Lower leg skin (tissue), 3 donors: ENCODE measurements around the gene ZSWIM4.
"Not testable (repeated sequence)": the region's sequence is repeated elsewhere in the genome, so short reads cannot be mapped to it uniquely, and the experiment has no call there.

Experiments
- CTCF ChIP-seq, 3 donors: fragments of 450-650 bp; IDR thresholded peaks; one replicate each; pipeline ENCODE4 v1.5.1; 2016; ENCODE audit warnings: antibody characterized with exemption in 3 of 3, mild to moderate bottlenecking in 3 of 3, moderate library complexity in 2 of 3
- POLR2A ChIP-seq, 2 donors: fragments of 450-650 bp; IDR thresholded peaks; one replicate each; pipeline ENCODE4 v1.6.1; 2016 to 2017; ENCODE audit warnings: antibody characterized with exemption in 2 of 2, mild to moderate bottlenecking in 1 of 2, moderate library complexity in 1 of 2

- TF ChIP-seq CTCF, POLR2A (IDR thresholded peaks at IDR 0.05): not testable (repeated sequence)
These were observed 15.4 kb upstream of the ZSWIM4 start for GRCh38 chr19:13779794-13780193.
